Measurements from ENCODE around the gene DAB2IP. TPM values are rescaled to one million over a fixed set of nuclear protein-coding genes. Genes with fewer than 3 reads are reported as not detected.

Gene DAB2IP
- total and polyA plus RNA-seq, 2 of the 4 experiments (the other 2 are of a cell fraction), result 5.6 to 17.2 TPM

Other genes starting within 250 kb of the DAB2IP start
- gene GGTA1, start 151.8 kb upstream of the DAB2IP start, total RNA-seq (2012; rRNA removed), result not detected in 2 replicates
- gene GGTA1, start 151.8 kb upstream of the DAB2IP start, polyA plus RNA-seq (2012; rRNA removed), result not detected in 2 replicates